Stimulated activated CD8-positive, alpha-beta memory T cell treated with anti-CD3 and anti-CD28 coated beads, Interleukin-12 subunit alpha, Interleukin-12 subunit beta, amount 100 ng/mL, for 24 hours (primary cell): ENCODE data around the gene CPD.

ENCODE experiments used
- DNase-seq: peaks from one replicate; pipeline ENCODE4 v3.0.0-alpha.2; 2020; ENCODE audit errors: extremely low read depth

Gene CPD

GRCh38 chr17:30354701-30355100 lies 24.0 kb upstream of the CPD start:
- no peak for DNase-seq

DNA sequence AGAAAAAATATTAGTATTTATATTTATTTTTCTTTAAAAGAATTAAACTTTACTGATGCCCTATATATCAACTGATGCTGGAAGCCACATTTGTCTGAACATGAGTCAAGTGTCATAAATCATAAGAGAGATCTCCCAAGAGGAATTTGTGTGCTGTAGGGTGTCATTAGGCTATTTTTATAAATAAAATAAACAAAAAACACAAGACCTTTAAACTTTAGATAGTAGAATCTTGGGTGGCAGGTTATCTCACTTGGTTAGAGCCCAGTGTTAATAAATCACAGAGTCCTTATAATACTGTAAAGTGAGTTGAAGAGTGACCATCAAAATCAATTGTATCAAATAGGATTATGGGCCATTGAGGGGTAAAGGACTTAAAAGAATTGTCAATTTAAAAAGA lies 21.3 kb upstream of the CPD start:
- DNase-seq: no peak

DNA sequence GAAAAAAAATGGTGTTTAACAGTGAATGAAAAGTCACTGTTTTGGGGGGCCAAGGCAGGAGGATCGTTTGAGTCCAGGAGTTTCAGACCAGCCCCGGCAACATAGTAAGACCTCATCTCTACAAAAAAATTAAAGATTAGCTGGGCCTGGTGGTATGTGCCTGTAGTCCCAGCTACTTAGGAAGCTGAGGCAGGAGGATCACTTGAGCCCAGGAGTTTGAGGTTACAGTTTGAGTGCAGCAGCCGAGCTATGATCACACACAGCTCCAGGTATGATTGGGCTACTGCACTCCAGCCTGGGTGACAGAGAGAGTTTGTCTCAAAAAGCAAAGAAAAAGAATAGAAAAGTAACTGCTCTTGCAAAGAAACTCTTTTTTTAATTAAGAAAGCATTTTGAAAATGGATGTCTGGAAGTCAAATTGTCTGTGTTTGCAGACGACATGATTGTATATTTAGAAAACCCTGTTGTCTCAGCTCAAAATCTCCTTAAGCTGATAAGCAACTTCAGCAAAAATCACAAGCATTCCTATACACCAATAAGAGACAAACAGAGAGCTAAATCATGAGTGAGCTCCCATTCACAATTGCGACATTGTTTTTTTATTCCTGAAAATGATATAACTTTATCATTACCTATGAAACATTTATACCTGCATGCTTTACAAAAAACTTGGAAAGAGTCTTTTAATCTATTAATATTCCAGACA lies 20.5 kb upstream of the CPD start:
- no peak for DNase-seq

GRCh38 chr17:30360086-30360808 lies 18.5 kb upstream of the CPD start:
- no peak for DNase-seq

DNA sequence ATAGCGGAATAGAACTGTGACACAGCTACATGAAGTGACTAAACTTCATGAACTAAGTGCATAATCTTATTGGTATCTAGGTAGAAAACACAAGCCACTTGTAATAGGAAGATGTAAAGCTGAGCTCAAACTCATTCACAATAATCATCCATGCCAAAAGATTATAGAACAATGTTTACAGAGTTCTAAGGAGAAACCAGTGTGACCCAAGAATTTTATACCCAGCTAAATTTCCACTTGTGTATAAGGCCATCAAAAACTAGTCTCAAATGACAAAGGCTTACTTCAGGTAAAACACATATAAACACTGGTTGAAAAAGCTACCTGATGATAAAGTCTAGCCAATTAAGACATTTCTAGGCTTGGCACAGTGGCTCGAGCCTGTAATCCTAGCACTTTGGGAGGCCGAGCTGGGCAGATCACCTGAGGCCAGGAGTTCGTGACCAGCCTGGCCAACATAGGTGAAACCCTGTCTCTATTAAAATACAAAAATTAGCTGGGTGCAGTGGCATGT lies 16.9 kb upstream of the CPD start:
- DNase-seq: no peak

DNA sequence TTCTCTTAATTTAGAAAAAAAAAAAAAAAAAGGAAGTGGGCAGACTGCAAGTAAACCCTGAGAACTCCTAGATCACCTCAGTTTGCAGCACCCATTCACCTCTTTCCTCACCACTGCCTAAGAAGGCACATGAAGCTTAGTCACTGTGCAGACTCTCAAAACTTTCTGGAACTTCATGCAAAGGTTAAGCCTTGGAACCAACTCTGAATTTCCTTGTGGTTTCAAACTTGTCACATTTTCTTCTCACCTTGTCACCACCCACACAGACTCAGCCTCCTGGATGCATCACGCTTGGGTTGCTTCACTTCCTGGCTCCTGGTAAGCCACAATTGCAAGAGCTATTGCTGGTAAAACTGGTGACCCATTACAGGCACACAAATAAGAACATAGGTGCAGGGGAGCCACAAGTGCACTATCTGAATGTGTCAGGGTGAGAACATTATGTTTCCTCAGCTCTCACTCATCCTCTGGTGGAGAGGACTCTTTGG lies 15.0 kb upstream of the CPD start:
- peak; percentile 61 for DNase-seq

- no peak for DNase-seq
Measured at GRCh38 chr17:30366536-30366935, 12.2 kb upstream of the CPD start.

- no peak for DNase-seq
Measured at GRCh38 chr17:30368912-30369720, 9.6 kb upstream of the CPD start.

- no peak for DNase-seq
Measured at GRCh38 chr17:30369995-30370394, 8.7 kb upstream of the CPD start.

DNA sequence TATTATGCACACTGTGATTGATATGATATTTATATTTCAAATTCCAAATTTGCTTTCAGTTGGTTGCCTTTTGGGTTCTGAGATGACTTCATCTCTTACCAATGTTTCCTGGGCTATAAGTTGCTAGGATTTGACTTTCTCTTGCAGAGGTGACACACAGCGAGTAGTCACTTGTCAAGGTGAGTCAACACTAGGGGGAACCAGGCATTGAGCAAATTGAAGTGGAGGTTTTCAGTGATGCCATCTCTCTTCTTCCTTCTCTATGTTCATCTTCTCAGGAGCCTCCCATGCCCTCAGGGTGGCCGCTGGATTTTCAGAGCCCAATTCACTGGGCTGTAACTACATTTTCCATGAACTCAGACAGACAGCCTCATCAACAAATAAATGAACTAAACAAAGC lies 6.0 kb upstream of the CPD start:
- DNase-seq: no peak

DNA sequence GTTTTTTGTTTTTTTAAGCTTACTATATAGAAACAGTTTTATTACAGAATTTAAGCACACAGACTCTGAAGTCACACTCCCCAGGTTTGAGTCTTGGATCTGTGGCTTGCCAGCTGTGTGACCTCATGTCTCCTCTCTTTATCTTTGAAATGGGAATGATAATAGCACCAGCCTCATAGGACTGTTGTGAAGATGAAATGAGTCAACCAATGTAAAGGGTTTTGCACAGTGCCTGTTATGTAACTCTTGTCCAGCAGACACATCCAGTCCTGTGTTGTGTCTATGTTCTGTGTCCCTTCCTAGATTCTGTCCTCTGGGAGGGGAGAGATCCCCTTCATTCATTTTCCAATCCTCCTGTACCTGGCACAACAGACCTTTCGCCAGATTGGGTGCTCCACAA lies 3.1 kb upstream of the CPD start:
- DNase-seq: no peak

DNA sequence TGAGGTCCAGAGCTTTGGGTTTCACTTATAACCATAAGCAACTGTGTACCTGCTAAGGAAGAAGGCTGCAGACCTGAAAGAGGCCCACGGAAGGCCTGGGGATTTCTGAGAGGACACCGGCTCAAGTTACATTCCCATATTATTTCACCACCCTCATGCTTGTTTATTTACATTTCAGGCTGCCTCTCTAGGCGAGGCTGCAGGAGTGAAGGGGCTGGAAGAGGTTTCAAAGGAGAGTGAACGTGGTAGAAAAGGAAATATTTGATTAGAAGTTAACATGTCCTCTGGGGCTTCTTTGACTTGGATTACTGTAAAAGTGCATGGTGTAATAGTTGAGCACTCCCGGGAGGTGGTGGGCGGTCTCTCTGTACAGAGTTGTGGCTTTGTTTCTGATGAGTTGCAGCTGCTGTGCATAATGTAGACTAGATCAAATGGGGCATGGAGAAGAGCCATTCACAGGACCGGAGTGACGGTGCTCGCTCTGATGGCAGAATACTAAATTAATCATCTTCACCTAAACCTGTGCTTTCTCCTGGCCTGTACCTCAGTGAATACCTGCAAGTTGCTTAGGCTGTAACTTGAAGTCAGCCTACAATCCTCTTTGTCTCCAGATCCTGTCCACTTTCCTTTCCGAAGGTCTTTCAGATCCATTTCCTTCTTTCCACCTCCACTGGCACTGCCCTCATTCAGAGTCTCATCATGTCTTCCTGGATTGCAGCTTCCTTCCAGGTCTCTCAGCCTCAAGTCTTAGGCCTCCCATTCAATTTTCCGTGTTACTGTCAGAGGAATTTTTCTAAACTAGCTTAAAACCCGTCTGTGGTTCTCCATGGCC lies 1.9 kb upstream of the CPD start:
- no peak for DNase-seq

DNA sequence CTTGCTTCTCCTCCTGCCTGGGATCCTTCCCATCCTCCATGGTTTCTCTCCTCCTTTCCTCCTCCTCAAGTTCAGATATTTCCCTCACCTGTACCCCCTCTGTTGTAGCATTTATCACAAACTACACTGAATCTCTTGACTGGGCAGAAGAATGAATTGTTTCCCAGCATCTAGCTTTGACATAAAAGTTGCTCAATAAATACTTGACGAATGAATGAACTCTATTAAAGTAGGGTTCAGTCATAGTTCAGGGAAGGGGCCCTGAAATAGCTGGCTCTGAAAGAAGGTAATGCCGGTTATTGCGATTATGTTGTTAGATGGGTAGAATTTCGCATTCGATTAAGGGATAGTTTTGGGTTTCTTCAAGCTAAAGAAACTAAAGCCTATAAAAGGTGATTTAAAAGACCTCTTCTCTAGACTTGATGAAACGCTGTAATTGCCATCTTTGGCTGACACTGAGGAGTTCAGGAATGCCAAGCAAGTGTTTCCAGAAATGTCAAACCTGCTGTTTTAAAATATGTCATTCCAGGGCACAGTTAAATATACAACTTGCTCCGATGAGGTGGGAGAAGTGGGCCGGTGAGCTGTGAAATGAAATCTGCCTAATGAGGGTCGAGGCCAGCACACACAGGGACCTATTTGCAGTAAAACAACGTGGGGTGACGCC lies 1.0 kb upstream of the CPD start:
- no peak for DNase-seq

- DNase-seq: no peak
Measured at GRCh38 chr17:30378241-30378824, 394 bp upstream of the CPD start.

- no peak for DNase-seq
Measured at GRCh38 chr17:30379303-30379902, 676 bp downstream of the CPD start.

DNA sequence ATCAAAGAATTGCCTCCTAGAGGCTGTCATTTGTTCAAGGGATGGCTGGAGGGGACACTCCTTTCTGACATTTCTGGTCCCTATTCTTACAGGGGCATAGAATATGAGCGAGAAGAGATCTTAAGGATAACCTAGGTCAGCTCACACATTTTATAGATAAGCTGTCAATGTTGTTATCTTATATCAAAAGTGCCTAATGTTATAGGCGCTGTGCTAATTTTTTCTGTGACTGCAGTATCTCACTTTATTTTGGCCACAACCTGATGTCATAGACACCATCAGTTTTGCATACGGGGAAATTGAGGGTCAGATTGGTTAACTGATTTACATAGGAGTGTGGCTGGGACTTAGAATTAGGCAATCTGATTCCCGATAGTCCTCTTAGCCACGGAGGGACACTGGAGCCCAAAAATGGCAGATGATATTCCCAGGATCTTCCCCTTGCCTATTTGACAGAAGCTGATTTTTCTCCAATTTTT lies 1.2 kb downstream of the CPD start:
- no peak for DNase-seq

- DNase-seq: no peak
Measured at GRCh38 chr17:30380643-30381339, 2.1 kb downstream of the CPD start.

DNA sequence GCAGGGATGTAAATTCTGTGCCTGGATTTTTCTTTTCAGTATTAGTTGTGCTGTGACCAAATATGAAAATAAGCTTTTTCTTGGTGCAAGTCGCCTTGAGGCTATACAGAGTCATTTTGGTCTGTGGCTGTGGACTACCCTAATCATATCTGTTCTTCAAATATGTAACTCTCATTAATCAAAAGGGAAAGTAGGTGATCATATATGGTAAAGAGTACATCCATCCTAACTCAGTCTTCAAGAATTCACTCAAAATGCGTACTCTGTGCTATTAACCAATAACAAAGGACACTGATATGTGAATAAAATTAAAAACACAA lies 2.6 kb downstream of the CPD start:
- DNase-seq: no peak

DNA sequence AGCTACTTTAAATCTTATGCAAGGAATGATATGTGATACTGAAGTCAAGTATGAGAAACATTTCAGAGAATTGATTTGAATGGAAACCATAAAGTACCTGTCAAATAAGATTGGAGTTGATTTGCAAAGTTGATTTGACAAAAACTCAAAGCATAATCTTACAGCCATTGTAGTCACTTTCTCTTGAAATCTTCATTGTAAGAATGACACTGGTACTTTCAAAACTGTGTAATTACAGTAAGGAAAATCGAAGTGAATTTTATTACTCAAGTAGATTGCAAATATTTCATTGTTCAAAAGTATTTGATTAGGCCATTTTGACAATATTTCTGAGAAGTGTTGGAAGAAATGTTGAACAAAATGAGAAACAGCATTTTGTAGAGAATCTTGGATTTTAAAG lies 3.6 kb downstream of the CPD start:
- DNase-seq: no peak
